C4-2B (cell line): ENCODE results near the gene DLG2.

Experiments
- ZFX ChIP-seq: fragments of 450-650 bp; IDR thresholded peaks from 2 replicates; pipeline ENCODE4 v1.6.1; 2017
- TF ChIP-seq, protein P1 (sequence below): fragments of 450-650 bp; conservative IDR thresholded peaks from 2 replicates; pipeline ENCODE4 v1.5.1; 2017; ENCODE audit warnings: mild to moderate bottlenecking

DNA sequence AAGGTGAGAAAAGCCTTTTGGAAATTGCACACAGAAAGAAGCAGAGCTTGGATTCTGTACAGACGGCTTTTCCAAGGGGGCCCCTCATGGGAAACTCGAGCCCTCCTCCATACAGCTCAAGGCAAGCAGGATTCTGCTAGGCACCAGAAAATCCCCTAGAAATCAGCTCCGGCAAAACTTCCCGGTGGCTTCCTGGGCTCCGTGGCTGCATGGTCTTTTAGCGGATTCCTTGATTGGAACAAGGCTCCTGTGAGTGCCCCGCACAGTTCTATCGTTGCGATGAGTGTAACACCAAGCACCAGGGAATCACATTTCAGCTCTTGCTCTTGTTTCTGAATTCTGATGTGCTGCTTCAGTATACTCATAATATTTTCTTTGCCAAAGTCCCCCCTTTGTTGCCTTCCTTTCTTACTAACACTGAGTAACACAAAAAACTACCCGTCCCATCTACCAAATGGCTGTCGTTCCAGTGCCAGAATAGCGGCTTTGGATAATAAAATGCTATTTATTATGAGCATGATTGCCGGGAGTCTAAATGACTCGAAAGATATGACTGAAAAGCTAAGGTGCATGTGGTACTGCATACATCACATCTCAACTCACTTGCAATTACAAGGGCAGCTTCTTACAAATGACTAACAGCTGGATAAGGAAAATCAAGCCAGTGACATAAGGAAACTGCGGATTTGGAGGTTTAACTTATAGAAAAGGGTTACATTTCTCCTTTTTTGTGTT is 494.1 kb downstream of the DLG2 start:
- TF ChIP-seq, protein P1, sequence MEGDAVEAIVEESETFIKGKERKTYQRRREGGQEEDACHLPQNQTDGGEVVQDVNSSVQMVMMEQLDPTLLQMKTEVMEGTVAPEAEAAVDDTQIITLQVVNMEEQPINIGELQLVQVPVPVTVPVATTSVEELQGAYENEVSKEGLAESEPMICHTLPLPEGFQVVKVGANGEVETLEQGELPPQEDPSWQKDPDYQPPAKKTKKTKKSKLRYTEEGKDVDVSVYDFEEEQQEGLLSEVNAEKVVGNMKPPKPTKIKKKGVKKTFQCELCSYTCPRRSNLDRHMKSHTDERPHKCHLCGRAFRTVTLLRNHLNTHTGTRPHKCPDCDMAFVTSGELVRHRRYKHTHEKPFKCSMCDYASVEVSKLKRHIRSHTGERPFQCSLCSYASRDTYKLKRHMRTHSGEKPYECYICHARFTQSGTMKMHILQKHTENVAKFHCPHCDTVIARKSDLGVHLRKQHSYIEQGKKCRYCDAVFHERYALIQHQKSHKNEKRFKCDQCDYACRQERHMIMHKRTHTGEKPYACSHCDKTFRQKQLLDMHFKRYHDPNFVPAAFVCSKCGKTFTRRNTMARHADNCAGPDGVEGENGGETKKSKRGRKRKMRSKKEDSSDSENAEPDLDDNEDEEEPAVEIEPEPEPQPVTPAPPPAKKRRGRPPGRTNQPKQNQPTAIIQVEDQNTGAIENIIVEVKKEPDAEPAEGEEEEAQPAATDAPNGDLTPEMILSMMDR = no peak
- no peak for TF ChIP-seq ZFX
